PC-3 (cell line): ENCODE results near the gene ADAMTSL3.

Source experiments
- CTCF ChIP-seq: fragments of 300-600 bp; sonication (generic); conservative IDR thresholded peaks from 2 replicates; pipeline ENCODE4 v1.5.1; 2017; ENCODE audit warnings: antibody characterized with exemption, low read depth, mild to moderate bottlenecking, low read length
- EZH2phosphoT487 ChIP-seq: fragments of 300-600 bp; sonication (generic); IDR thresholded peaks from 2 replicates; pipeline ENCODE4 v1.6.1; 2018; ENCODE audit warnings: mild to moderate bottlenecking, antibody characterized with exemption, low read length, borderline replicate concordance

- TF ChIP-seq CTCF (no peak), EZH2phosphoT487 (no peak)
These were observed 356.3 kb downstream of the ADAMTSL3 start for GRCh38 chr15:84010246-84010645.
